ENCODE measurements around the gene CCNL1. TPM values are rescaled to one million over a fixed set of nuclear protein-coding genes. Genes with fewer than 3 reads are reported as not detected.

CCNL1 gene
- total RNA-seq, 4 donors from 2014 or later = 173 to 308 (median 197) TPM

GRCh38 chr3:157174290-157174648, 14.3 kb upstream of the CCNL1 start:
- no peak for TF ChIP-seq CTCF (IDR thresholded peaks at IDR 0.05; ENCODE audit: low read depth)

- no peak for TF ChIP-seq CTCF (IDR thresholded peaks at IDR 0.05; ENCODE audit: low read depth)
These were observed 12.8 kb upstream of the CCNL1 start for GRCh38 chr3:157172746-157173145.

- no peak for TF ChIP-seq CTCF (IDR thresholded peaks at IDR 0.05; ENCODE audit: low read depth)
These were observed 10.9 kb upstream of the CCNL1 start for GRCh38 chr3:157170861-157171260.

- TF ChIP-seq CTCF (IDR thresholded peaks at IDR 0.05; ENCODE audit: low read depth) = no peak
These were observed 7.6 kb upstream of the CCNL1 start for GRCh38 chr3:157167371-157168042.

- no peak for TF ChIP-seq CTCF (IDR thresholded peaks at IDR 0.05; ENCODE audit: low read depth)
These were observed 6.6 kb upstream of the CCNL1 start for GRCh38 chr3:157166561-157166960.

- TF ChIP-seq CTCF (IDR thresholded peaks at IDR 0.05; ENCODE audit: low read depth) = no peak
These were observed 6.2 kb upstream of the CCNL1 start for GRCh38 chr3:157166115-157166514.

- no peak for TF ChIP-seq CTCF (IDR thresholded peaks at IDR 0.05; ENCODE audit: low read depth)
These were observed 3.4 kb upstream of the CCNL1 start for GRCh38 chr3:157163217-157163953.

All from subcutaneous adipose tissue (tissue), 4 donors.